Measurements from ENCODE around the gene SYNPO2. TPM values are rescaled to one million over a fixed set of nuclear protein-coding genes. Genes with fewer than 3 reads are reported as not detected.
A peak's percentile ranks its signal among the peaks of the same experiment; 100 is the strongest.

The SYNPO2 gene, protein sequence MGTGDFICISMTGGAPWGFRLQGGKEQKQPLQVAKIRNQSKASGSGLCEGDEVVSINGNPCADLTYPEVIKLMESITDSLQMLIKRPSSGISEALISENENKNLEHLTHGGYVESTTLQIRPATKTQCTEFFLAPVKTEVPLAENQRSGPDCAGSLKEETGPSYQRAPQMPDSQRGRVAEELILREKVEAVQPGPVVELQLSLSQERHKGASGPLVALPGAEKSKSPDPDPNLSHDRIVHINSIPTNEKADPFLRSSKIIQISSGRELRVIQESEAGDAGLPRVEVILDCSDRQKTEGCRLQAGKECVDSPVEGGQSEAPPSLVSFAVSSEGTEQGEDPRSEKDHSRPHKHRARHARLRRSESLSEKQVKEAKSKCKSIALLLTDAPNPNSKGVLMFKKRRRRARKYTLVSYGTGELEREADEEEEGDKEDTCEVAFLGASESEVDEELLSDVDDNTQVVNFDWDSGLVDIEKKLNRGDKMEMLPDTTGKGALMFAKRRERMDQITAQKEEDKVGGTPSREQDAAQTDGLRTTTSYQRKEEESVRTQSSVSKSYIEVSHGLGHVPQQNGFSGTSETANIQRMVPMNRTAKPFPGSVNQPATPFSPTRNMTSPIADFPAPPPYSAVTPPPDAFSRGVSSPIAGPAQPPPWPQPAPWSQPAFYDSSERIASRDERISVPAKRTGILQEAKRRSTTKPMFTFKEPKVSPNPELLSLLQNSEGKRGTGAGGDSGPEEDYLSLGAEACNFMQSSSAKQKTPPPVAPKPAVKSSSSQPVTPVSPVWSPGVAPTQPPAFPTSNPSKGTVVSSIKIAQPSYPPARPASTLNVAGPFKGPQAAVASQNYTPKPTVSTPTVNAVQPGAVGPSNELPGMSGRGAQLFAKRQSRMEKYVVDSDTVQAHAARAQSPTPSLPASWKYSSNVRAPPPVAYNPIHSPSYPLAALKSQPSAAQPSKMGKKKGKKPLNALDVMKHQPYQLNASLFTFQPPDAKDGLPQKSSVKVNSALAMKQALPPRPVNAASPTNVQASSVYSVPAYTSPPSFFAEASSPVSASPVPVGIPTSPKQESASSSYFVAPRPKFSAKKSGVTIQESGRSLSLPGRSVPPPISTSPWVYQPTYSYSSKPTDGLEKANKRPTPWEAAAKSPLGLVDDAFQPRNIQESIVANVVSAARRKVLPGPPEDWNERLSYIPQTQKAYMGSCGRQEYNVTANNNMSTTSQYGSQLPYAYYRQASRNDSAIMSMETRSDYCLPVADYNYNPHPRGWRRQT
- total RNA-seq: under 1 TPM; 0.17 to 0.36 TPM

DNA sequence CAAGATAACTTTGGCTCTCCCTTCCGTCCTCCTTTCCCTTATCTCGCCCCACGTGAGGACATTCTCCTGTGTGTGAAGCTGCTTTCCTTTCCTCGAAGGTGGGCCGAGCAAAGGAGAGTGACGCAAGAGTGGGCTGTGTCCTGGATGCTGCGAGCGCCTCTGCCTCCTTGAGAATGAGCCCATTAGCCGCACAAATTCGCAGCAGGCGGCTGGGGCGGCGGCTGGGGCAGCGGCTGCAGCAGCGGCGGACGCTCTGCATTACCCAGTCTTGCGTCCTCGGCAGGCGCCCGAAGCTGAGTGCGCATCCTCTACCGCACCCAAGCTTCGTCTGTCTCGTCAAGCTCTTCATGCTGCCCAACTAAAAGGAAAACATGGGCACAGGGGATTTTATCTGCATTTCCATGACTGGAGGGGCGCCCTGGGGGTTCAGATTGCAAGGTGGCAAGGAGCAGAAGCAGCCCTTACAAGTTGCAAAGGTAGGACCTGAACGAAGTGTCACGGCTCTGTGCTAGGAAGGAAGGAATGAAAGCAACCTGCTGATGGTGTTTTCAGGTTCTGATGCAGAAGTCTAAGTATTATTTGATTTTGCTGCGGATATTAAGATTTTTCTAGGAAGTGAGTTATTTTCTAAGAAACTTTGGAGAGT lies at the start of gene SYNPO2:
SYNPO2 (plus strand) TSS at position 189 of the 646 bp plus-strand sequence; CDS start at position 372, 183 bp downstream.
- no peak within 1 kb of the TSS for H3K27ac Mint-ChIP-seq
- H3K4me3 Mint-ChIP-seq: peak within 1 kb of the TSS; percentile 56
- ATAC-seq (peak; percentile 73 to 78), DNase-seq (ENCODE audit: low spot score) (no peak)
- peaks cover 12 to 16% of the 10 kb centered on the region in 2 donors for H3K4me1 Mint-ChIP-seq (ENCODE audit: low read depth in 2 of 2)
- H3K27me3 Mint-ChIP-seq: peaks cover 24 to 60% of the 10 kb centered on the region in 2 donors
- no peaks in the 10 kb centered on the region for H3K9me3 Mint-ChIP-seq
- no peaks in the 10 kb centered on the region for H3K36me3 Mint-ChIP-seq

DNA sequence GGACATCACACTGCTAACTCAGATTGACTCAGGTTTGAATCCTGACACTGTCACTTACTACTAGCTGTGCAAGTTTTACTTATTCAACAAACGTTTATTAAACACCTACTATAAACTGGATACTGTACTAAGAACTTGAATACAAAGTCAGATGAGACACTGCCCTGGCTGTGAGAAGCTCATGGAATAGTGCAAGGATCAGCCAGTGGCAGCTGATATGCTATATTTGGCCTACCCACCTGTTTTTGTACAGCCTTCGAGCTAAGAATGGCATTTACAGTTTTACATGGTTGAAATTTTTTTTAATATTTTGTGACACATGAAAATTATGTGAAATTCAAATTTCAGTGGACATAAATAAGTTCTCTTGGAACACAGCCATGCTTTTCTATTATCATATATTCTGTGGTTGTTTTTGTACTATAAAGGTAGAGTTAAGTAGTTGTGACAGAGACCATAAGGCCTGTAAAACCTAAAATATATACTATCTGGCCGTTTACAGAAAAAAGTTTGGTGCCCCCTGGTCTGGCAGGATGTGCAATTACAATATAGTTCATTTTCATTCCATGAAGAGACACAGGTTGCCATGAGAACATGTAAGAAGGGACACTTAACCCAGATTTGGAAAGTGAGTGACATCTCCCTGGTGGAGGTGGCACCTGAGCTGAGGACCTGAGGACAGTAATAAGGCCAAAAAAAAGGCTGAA lies 49.3 kb upstream of the SYNPO2 start:
- DNase-seq (ENCODE audit: low spot score): no peak
- peaks cover 11 to 12% of the 10 kb centered on the region in 2 donors for H3K4me1 Mint-ChIP-seq (ENCODE audit: low read depth in 2 of 2)
- no peak overlapping the region for H3K27ac Mint-ChIP-seq
- H3K9me3 Mint-ChIP-seq: no peaks in the 10 kb centered on the region
- ATAC-seq: no peak
- peaks cover 6% of the 10 kb centered on the region for H3K36me3 Mint-ChIP-seq
- no peak overlapping the region for H3K4me3 Mint-ChIP-seq
- peaks cover 15% of the 10 kb centered on the region in 2 donors for H3K27me3 Mint-ChIP-seq

DNA sequence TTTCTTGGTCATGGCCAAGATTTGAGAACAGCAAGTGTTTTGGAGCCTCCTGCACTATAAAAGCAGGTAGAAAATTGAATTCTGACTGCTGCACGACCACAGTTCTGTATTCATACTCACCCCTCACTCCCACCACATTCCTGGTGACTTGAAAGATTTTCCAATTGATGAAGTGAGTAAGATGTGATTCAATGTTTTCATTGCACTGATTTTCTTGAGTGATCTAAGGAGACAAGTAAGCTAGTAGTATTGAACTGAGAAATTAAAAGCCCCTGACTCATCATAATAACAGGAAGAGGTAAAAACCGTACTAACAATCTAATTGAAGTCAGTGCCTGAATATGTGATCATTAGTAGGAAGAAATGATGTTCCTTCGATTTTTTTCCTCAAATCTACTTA lies 46.6 kb upstream of the SYNPO2 start:
- DNase-seq (ENCODE audit: low spot score) (no peak), ATAC-seq (no peak)
- Mint-ChIP-seq H3K9me3 (no peaks in the 10 kb centered on the region), H3K4me3 (no peak overlapping the region), H3K4me1 (ENCODE audit: low read depth in 2 of 2) (no peaks in the 10 kb centered on the region), H3K27me3 (peaks cover 18 to 24% of the 10 kb centered on the region in 2 donors), H3K27ac (no peak overlapping the region), H3K36me3 (no peaks in the 10 kb centered on the region)

DNA sequence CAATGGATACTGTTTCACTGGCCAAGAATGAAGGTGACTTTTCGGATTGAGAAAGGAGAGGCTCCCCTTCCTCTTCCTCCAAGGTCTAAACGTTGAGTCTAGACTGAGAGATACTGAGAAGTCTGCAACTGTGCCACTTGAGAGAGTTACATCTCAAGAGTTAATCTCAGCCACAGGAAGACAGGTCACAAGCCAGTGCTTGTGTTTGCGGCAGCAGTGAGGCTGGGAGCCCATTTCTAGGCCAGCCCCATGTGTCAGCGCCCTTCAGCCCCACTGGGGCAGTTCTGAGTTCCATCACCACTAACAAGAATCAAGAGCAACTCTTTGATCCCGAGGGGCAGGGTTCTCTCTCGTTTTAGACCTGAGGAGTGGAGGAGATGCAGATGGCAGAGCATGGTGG lies 45.4 kb upstream of the SYNPO2 start:
- Mint-ChIP-seq H3K9me3 (no peaks in the 10 kb centered on the region), H3K4me3 (no peak overlapping the region), H3K27me3 (peaks cover 21 to 31% of the 10 kb centered on the region in 2 donors), H3K27ac (no peak overlapping the region), H3K4me1 (ENCODE audit: low read depth in 2 of 2) (no peaks in the 10 kb centered on the region), H3K36me3 (no peaks in the 10 kb centered on the region)
- no peak for ATAC-seq
- DNase-seq (ENCODE audit: low spot score): no peak

DNA sequence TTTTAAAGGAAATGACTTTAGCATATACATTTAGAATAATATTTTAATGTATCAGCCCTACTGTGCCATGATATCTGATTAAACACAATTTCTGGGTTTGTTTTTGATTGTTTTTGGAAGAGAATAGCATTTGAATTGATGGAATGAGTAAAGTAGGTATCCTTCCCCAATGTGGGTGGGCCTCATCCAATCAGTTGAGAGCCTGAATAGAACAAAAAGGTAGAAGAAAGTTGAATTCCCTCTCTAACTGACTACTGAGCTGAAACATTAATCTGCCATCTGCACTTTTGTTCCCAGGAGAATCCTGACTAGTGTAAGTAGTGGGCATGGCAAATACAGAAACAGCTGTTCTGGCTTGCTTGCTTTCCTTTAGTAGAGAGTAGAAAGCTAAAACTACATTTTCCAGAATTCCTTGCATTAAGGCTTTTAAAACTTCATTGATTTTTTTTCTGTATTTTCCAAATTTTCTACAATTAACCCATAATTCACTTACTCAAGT lies 43.1 kb upstream of the SYNPO2 start:
- H3K27ac Mint-ChIP-seq: no peak overlapping the region
- H3K9me3 Mint-ChIP-seq: peaks cover 8% of the 10 kb centered on the region
- H3K4me1 Mint-ChIP-seq (ENCODE audit: low read depth in 2 of 2): peaks cover 8 to 9% of the 10 kb centered on the region in 2 donors
- no peak overlapping the region for H3K4me3 Mint-ChIP-seq
- ATAC-seq: no peak
- peaks cover 10 to 22% of the 10 kb centered on the region in 2 donors for H3K27me3 Mint-ChIP-seq
- no peak for DNase-seq (ENCODE audit: low spot score)
- peaks cover 7% of the 10 kb centered on the region for H3K36me3 Mint-ChIP-seq

DNA sequence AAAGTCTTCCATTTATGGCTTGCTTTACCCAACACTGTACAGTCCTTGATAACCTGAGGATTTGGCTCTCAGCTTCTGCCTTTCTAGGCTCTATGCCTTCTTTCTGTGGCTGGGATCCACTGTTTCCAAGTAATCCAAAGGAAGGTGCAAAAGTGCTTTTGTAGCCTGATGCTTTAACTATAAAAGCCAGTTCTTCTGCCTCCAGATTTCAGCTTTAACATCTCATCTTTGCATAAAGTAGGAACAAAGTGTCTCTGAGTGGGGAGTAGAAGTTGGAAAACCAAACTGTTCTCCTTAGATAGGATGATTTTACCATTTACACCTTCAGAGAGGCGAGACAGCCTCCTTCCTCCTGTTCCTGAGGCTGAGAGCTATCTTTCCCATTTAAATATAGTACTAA lies 41.7 kb upstream of the SYNPO2 start:
- no peak for ATAC-seq
- Mint-ChIP-seq H3K4me1 (ENCODE audit: low read depth in 2 of 2) (peaks cover 13 to 16% of the 10 kb centered on the region in 2 donors), H3K4me3 (no peak overlapping the region)

DNA sequence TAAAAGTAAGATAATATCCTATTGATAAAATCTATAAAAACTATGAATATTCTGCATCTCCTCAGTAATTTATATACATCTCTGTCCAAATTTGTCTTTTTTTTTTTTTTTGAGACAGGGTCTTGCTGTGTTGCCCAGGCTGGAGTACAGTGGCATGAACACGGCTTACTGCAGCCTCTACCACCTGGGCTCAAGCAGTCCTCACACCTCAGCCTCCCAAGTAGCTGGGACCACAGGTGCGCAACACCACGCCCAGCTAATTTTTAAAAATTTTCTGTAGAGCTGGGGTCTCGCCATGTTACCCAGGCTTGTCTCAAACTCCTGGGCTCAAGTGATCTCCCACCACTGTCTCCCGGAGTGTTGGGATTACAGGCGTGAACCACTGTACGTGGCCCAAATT lies 40.4 kb upstream of the SYNPO2 start:
- no peak overlapping the region for H3K4me3 Mint-ChIP-seq
- peaks cover 9% of the 10 kb centered on the region for H3K9me3 Mint-ChIP-seq
- DNase-seq (ENCODE audit: low spot score) (no peak), ATAC-seq (no peak)
- H3K36me3 Mint-ChIP-seq: peaks cover 10% of the 10 kb centered on the region
- H3K4me1 Mint-ChIP-seq (ENCODE audit: low read depth in 2 of 2): peaks cover 13 to 16% of the 10 kb centered on the region in 2 donors
- peaks cover 6 to 19% of the 10 kb centered on the region in 2 donors for H3K27me3 Mint-ChIP-seq
- H3K27ac Mint-ChIP-seq: no peak overlapping the region

More for the DNA sequence above, 41.7 kb upstream of the SYNPO2 start:
- H3K27me3 Mint-ChIP-seq: peaks cover 6 to 22% of the 10 kb centered on the region in 2 donors
- DNase-seq (ENCODE audit: low spot score): no peak
- no peak overlapping the region for H3K27ac Mint-ChIP-seq
- peaks cover 9% of the 10 kb centered on the region for H3K9me3 Mint-ChIP-seq
- H3K36me3 Mint-ChIP-seq: peaks cover 10% of the 10 kb centered on the region

DNA sequence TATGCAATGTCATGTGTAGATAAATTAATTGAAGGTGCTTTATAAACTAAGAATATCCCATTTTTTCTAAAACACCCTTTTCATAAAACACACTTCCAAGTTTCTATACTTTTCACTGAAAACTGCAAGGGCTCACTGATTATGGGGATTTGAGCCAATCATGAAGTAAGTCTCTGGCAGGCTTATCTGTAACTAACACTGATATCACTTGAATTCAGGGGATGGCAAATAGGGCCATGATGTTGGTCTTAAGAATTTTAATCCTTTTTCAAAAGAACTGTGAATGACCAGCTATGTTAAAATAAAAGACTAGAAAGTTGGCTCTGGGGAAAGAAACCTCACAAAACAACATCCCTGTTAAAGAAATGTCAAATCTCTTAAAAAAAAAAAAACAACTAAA lies 39.8 kb upstream of the SYNPO2 start:
- no peak overlapping the region for H3K4me3 Mint-ChIP-seq
- H3K36me3 Mint-ChIP-seq: peaks cover 10% of the 10 kb centered on the region
- peaks cover 9% of the 10 kb centered on the region for H3K9me3 Mint-ChIP-seq
- ATAC-seq (no peak), DNase-seq (ENCODE audit: low spot score) (no peak)
- H3K4me1 Mint-ChIP-seq (ENCODE audit: low read depth in 2 of 2): peaks cover 13 to 16% of the 10 kb centered on the region in 2 donors
- H3K27ac Mint-ChIP-seq: no peak overlapping the region
- peaks cover 6 to 16% of the 10 kb centered on the region in 2 donors for H3K27me3 Mint-ChIP-seq

DNA sequence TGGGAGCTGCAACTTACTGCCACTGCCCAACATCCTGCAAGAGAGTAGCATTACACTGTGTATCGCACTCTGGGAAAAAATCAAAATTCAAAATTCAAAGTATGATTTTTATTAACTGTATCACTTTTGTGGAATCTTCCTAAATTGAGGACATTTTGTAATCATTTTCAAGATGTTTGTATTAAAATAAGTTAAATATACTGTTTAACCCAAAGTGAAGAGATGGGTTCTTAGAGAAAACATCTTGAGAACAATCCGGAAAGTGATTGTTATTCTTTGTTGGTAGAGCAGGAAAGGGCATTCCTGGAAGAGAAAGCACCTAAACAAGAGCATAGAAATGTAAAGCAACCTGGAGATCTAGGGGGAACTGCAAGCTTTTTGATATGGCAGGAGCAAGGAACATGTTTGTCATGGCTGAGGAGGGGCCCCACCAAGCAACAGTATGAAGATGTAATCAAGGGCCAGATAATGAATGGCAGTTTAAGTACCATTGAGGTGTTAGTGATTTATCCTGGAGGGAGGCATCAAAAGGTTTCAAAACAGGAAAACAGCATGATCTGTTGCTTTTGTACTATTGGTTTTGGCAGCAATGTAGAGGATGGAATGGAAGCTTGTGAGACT lies 38.7 kb upstream of the SYNPO2 start:
- H3K36me3 Mint-ChIP-seq: peaks cover 10% of the 10 kb centered on the region
- H3K4me3 Mint-ChIP-seq: peak overlapping the region; percentile 93
- H3K27ac Mint-ChIP-seq: peak overlapping the region; percentile 79 to 90
- DNase-seq (ENCODE audit: low spot score) (no peak), ATAC-seq (no peak)
- peaks cover 6 to 16% of the 10 kb centered on the region in 2 donors for H3K27me3 Mint-ChIP-seq
- peaks cover 9% of the 10 kb centered on the region for H3K9me3 Mint-ChIP-seq
- H3K4me1 Mint-ChIP-seq (ENCODE audit: low read depth in 2 of 2): peaks cover 13 to 16% of the 10 kb centered on the region in 2 donors

DNA sequence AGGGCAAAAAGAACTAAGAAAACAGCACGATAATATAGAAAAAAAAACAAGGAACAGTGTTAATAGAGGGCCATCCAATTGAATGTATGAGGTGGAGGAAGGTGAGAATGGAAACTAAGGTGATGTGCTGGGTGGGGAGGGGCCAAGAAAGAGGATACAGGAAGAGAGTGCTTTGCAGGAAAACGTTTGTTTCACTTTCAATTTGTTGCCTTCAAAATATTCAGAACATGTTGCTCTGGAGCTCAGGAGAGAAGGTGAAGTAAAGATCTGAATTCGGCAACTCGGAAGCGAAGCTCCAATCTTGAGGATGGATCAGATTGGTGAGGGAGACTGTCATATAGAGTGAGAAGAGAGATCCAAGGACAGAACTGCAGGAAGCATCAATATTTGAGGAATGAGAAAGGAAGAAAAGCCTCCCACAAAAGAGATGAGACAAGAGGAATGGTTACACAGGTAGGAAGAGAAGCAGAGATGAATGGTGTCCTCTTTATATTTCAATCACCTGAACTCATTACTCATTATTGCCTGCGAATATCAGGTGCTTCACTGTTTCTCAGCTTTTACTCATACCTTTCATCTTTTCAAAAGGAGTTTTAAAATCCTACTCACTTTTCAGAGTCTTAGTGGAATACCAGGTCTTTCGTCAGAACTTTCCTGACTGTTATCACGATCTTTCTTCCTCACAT lies 38.0 kb upstream of the SYNPO2 start:
- DNase-seq (ENCODE audit: low spot score) (no peak), ATAC-seq (peak; percentile 73 to 77)
- H3K27me3 Mint-ChIP-seq: peaks cover 6 to 16% of the 10 kb centered on the region in 2 donors
- H3K9me3 Mint-ChIP-seq: peaks cover 9% of the 10 kb centered on the region
- peaks cover 10% of the 10 kb centered on the region for H3K36me3 Mint-ChIP-seq
- peaks cover 13 to 16% of the 10 kb centered on the region in 2 donors for H3K4me1 Mint-ChIP-seq (ENCODE audit: low read depth in 2 of 2)
- peak overlapping the region; percentile 79 to 90 for H3K27ac Mint-ChIP-seq
- peak overlapping the region; percentile 93 for H3K4me3 Mint-ChIP-seq

DNA sequence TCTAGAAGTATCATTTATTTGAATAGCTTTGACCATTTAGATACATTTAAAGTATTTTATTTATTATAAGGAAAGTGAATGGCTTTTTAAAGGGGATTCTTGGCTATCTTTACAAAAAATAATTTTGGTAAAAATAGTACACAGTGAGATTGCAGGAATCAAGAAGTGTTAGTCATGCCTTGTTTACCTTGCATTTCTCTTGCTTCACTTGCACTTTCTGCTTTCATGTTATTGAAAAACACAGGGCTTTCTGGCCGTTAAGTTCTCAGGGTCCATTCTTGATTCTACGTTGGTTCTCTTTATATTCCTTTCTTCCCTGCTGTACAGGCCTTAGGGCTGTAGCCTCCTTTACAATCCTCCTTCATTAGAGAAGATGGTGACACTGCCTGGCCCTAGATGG lies 30.9 kb upstream of the SYNPO2 start:
- no peaks in the 10 kb centered on the region for H3K4me1 Mint-ChIP-seq (ENCODE audit: low read depth in 2 of 2)
- H3K27me3 Mint-ChIP-seq: peaks cover 0 to 2% of the 10 kb centered on the region in 2 donors
- ATAC-seq (no peak), DNase-seq (ENCODE audit: low spot score) (no peak)
- no peaks in the 10 kb centered on the region for H3K36me3 Mint-ChIP-seq
- no peaks in the 10 kb centered on the region for H3K9me3 Mint-ChIP-seq
- H3K4me3 Mint-ChIP-seq: no peak overlapping the region
- no peak overlapping the region for H3K27ac Mint-ChIP-seq
